ENCODE results near the gene KSR1.
A peak's percentile ranks its signal among the peaks of the same experiment; 100 is the strongest.

The KSR1 gene

DNA sequence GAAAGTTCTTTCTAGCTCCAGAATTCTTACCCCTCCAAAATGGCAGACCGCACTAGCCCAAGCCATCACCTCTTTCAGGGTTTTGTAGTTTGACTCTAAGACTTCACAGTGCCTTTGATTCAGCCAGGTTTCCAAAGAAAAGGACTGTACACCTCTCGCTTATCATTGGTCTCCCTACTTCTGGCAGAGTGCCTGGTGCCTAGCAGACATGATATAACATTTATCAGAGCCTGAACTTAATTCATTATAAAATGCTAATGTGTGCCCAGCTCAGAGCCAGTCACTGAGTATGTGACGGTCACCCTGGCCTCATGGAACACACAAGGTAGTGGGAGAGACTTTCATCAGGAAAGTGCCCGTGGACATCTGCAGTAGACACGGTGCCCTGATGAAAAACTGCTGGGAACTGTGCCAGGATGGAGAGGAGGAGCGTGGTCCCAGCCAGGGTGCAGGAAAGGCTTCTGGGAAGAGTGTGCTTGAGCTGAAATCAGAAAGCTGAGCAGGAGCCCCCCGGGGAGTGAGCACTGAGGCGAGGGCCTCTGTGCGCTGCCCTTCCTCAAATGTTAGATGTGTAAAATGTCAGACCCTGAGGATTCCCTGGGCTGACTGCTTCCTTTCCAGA lies 140.4 kb downstream of the KSR1 start:
- H3K4me3 ChIP-seq (ENCODE audit: low read depth, low read length) = no peak overlapping the region
- no peak for TF ChIP-seq CTCF (IDR thresholded peaks at IDR 0.05; ENCODE audit: low read depth, low read length)

DNA sequence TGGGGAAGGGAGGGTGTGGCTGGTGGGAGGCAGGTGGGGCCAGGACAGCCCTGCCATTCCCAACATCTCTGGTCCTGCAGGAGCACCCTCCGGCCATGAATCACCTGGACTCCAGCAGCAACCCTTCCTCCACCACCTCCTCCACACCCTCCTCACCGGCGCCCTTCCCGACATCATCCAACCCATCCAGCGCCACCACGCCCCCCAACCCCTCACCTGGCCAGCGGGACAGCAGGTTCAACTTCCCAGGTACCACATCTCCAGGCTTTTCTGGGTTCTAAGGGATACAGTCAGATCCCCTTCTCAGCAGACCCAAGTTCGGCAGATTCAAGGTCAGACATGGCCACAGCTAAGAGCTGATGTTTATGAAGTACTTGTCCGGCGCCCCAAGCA lies 140.9 kb downstream of the KSR1 start:
- TF ChIP-seq CTCF (IDR thresholded peaks at IDR 0.05; ENCODE audit: low read depth, low read length) = no peak
- no peak overlapping the region for H3K4me3 ChIP-seq (ENCODE audit: low read depth, low read length)

GRCh38 chr17:27597783-27598320 lies 141.6 kb downstream of the KSR1 start:
- no peak overlapping the region for H3K4me3 ChIP-seq (ENCODE audit: low read depth, low read length)
- no peak for TF ChIP-seq CTCF (IDR thresholded peaks at IDR 0.05; ENCODE audit: low read depth, low read length)

DNA sequence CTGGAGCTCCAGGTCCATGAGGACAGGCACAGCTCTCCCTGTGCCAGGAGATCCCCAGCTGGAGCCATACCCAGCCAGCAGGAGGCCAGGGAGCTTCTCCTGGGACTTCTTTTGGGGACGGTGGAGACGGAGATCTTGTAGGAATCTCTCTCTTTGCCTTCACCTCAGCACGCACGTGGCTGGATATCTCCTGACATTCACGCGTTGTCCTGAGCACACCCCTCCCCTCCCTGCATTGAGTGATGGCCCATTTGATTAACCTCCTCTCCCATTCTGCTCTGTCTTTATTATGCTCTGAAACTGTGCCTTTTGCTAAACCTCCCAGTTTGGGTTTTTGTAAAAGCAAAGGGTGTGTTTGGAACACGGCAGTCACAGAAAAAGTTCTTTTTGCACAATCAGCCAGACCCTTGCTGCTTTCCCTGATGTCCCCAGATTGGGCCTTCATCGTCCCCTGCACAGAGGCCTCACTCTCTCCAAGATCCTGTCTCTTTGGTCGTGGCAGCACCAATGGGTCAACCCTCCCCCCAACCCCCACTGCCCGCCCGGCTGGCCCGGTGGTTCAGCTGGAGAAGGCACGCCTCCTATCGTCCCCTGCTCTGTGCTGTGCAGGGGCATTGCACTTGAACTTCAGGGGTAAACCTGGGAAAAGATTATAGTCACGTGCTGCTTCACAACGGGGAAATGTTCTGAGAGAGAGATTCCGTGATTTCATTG lies 142.2 kb downstream of the KSR1 start:
- no peak for TF ChIP-seq CTCF (IDR thresholded peaks at IDR 0.05; ENCODE audit: low read depth, low read length)
- H3K4me3 ChIP-seq (ENCODE audit: low read depth, low read length) = no peak overlapping the region

- TF ChIP-seq CTCF (IDR thresholded peaks at IDR 0.05; ENCODE audit: low read depth, low read length) = no peak
- no peak overlapping the region for H3K4me3 ChIP-seq (ENCODE audit: low read depth, low read length)
Observed at GRCh38 chr17:27600471-27600870, 144.2 kb downstream of the KSR1 start.

- peak; percentile 84 for TF ChIP-seq CTCF (IDR thresholded peaks at IDR 0.05; ENCODE audit: low read depth, low read length)
- no peak overlapping the region for H3K4me3 ChIP-seq (ENCODE audit: low read depth, low read length)
Observed at GRCh38 chr17:27601069-27601974, 145.1 kb downstream of the KSR1 start.
